Adrenal gland (tissue), 5 donors: ENCODE measurements around the gene DNAH17.

Experiments used
- CTCF ChIP-seq, 6 experiments: fragments of 450-650 bp in 4 of 6; fragments of 200-600 bp in 2 of 6; sonication (generic) in 1 of 6; IDR thresholded peaks; 1 replicate in 5 of 6; 2 replicates in 1 of 6; pipeline versions ENCODE4 v1.5.1 to v1.8.0; 2016 to 2021; ENCODE audit warnings: antibody characterized with exemption in 6 of 6, mild to moderate bottlenecking in 2 of 6, moderate library complexity in 1 of 6
- POLR2A ChIP-seq, 2 donors: fragments of 450-650 bp; IDR thresholded peaks; one replicate each; pipeline ENCODE4 v1.6.1; 2017; ENCODE audit warnings: antibody characterized with exemption in 2 of 2, mild to moderate bottlenecking in 2 of 2, moderate library complexity in 1 of 2
- donor health status: DM: no; HTN: no; CAD: no.

GRCh38 chr17:78441271-78441971, 135.8 kb downstream of the DNAH17 start:
- TF ChIP-seq CTCF (IDR thresholded peaks at IDR 0.05), result no peak
- no peak for TF ChIP-seq POLR2A (IDR thresholded peaks at IDR 0.05)
